ENCODE measurements around the gene VAV3. TPM values are rescaled to one million over a fixed set of nuclear protein-coding genes. Genes with fewer than 3 reads are reported as not detected.

Gene VAV3
- total and polyA plus RNA-seq, 2 of the 8 experiments (the other 6 are each of a cell fraction or from before 2014, with no cell fraction given), result 2.9 to 7.9 TPM

- H3K36me3 ChIP-seq (ENCODE audit: control insufficient read depth in 2 of 4, insufficient read depth in 4 of 4, low read length in 3 of 4), result no peaks in the 10 kb centered on the region
- H3K27me3 ChIP-seq (replicated peaks in 1 of 4; ENCODE audit: control insufficient read depth in 3 of 4, extremely low read depth in 1 of 4, insufficient read depth in 3 of 4, low read length in 3 of 4), result no peaks in the 10 kb centered on the region
- no peak overlapping the region for H3K27ac ChIP-seq (ENCODE audit: low read depth, low read length)
- no peak overlapping the region for H2BK20ac ChIP-seq (ENCODE audit: low read length)
- 87% methylated on average over 3 of the region's 3 CpGs; no CpG with 5 or more reads in 1 of the 2 experiments for WGBS, 2 experiments (ENCODE audit: extremely low coverage in 1 of 2, insufficient coverage in 1 of 2, insufficient read length in 1 of 2, insufficient replicate concordance in 2 of 2, low coverage in 1 of 2, low lambda C conversion rate in 2 of 2, missing lambda C conversion rate in 1 of 2)
- ChIA-PET CTCF (ENCODE audit: partially characterized antibody) (no interaction called here), POLR2A (ENCODE audit: partially characterized antibody) (no interaction called here)
- no peak overlapping the region for H2AK5ac ChIP-seq (ENCODE audit: low read depth, low read length)
- H3K4ac ChIP-seq (replicated peaks; ENCODE audit: insufficient read length, low read depth, low read length), result no peak overlapping the region
- DNase-seq (ENCODE audit: low read depth in 1 of 2, low spot score in 2 of 2) (no peak), FAIRE-seq (no peak)
- H2AFZ ChIP-seq (ENCODE audit: low read length), result no peak overlapping the region
- no peak overlapping the region for H3K9ac ChIP-seq (replicated peaks in 1 of 4; ENCODE audit: extremely low read depth in 1 of 4, low read depth in 3 of 4, low read length in 3 of 4)
- H2BK5ac ChIP-seq (ENCODE audit: low read depth, low read length), result no peak overlapping the region
- H3K9me3 ChIP-seq (ENCODE audit: insufficient read depth in 2 of 2, low read depth in 1 of 2, low read length in 1 of 2), result no peaks in the 10 kb centered on the region
- H3K4me2 ChIP-seq (ENCODE audit: insufficient read depth in 1 of 2, low read depth in 2 of 2, low read length in 2 of 2), result no peak overlapping the region
- H4K5ac ChIP-seq (ENCODE audit: insufficient read length, low read depth, low read length), result no peak overlapping the region
- H3K4me1 ChIP-seq (replicated peaks in 1 of 4; ENCODE audit: control insufficient read depth in 3 of 4, insufficient read depth in 4 of 4, low read length in 3 of 4), result no peaks in the 10 kb centered on the region
- no peak overlapping the region for H3K14ac ChIP-seq (ENCODE audit: insufficient read length)
- H2BK12ac ChIP-seq (ENCODE audit: low read depth, low read length), result no peak overlapping the region
- H4K20me1 ChIP-seq (replicated peaks in 1 of 2; ENCODE audit: control insufficient read depth in 1 of 2, insufficient read depth in 2 of 2, low read length in 2 of 2), result no peaks in the 10 kb centered on the region
- H4K91ac ChIP-seq (replicated peaks; ENCODE audit: insufficient read length, low read length), result no peak overlapping the region
- no peak for TF ChIP-seq NRF1 (IDR thresholded peaks at IDR 0.05; ENCODE audit: low read depth, low read length)
- no peak for TF ChIP-seq CEBPB (IDR thresholded peaks at IDR 0.05; ENCODE audit: low read depth, low read length)
- no peak for TF ChIP-seq KDM4A (IDR thresholded peaks at IDR 0.05; ENCODE audit: low read depth, low read length, severe bottlenecking)
- TF ChIP-seq PHF8 (conservative IDR thresholded peaks at IDR 0.05; ENCODE audit: low read depth, low read length), result no peak
- no peak for TF ChIP-seq RNF2 (IDR thresholded peaks at IDR 0.05; ENCODE audit: borderline replicate concordance, low read depth, low read length, missing control alignments, poor library complexity, severe bottlenecking)
- TF ChIP-seq TAF1 (IDR thresholded peaks at IDR 0.05; ENCODE audit: low read depth, low read length), result no peak
- TF ChIP-seq SRF (IDR thresholded peaks at IDR 0.05; ENCODE audit: low read depth, low read length), result no peak
- TF ChIP-seq POLR2AphosphoS5 (IDR thresholded peaks at IDR 0.05; ENCODE audit: low read depth, low read length), result no peak
- TF ChIP-seq SAP30 (IDR thresholded peaks at IDR 0.05; ENCODE audit: insufficient read depth, insufficient replicate concordance, low read length), result no peak
- no peak for TF ChIP-seq SUZ12 (IDR thresholded peaks at IDR 0.05; ENCODE audit: low read length)
- no peak for TF ChIP-seq CREB1 (IDR thresholded peaks at IDR 0.05)
- H3K79me2 ChIP-seq (ENCODE audit: control insufficient read depth in 1 of 2, insufficient read depth in 2 of 2, low read length in 2 of 2), result no peaks in the 10 kb centered on the region
- no peak overlapping the region for H3K23ac ChIP-seq (ENCODE audit: insufficient read length)
- no peak overlapping the region for H3K56ac ChIP-seq (replicated peaks; ENCODE audit: insufficient read length, low read depth, low read length)
- no peaks in the 10 kb centered on the region for H3K79me1 ChIP-seq (ENCODE audit: low read depth, low read length)
- H3K4me3 ChIP-seq (ENCODE audit: extremely low read depth in 1 of 4, insufficient read depth in 2 of 4, low read depth in 3 of 4, low read length in 4 of 4), result no peak overlapping the region
- H2BK120ac ChIP-seq (replicated peaks; ENCODE audit: low read depth, low read length), result no peak overlapping the region
- no peak overlapping the region for H4K8ac ChIP-seq (ENCODE audit: extremely low read depth, insufficient read depth, low read length)
- H2BK15ac ChIP-seq (ENCODE audit: low read length), result no peak overlapping the region
- no peak overlapping the region for H3K18ac ChIP-seq (ENCODE audit: extremely low read depth, low read length)
- no peaks in the 10 kb centered on the region for H3K23me2 ChIP-seq (ENCODE audit: low read depth, low read length)
Measured at GRCh38 chr1:107992347-107992746, 27.4 kb upstream of the VAV3 start.
